Subcutaneous adipose tissue (tissue), 4 donors: ENCODE results near the gene ATP8B2. TPM values are rescaled to one million over a fixed set of nuclear protein-coding genes. Genes with fewer than 3 reads are reported as not detected.

Experiments used
- total RNA-seq, 4 donors: library from RNA; depleted of rRNA; stranded (reverse); fragments of >200 nt; gene quantifications; one replicate each; pipeline ENCODE4 v1.1.0, GENCODE V29; 2016
- TF ChIP-seq, protein P1 (sequence below): fragments of 450-650 bp; IDR thresholded peaks from one replicate; pipeline ENCODE4 v1.5.1; 2016; ENCODE audit warnings: low read depth, mild to moderate bottlenecking, control low read depth, antibody characterized with exemption, moderate library complexity

Gene ATP8B2
- total RNA-seq, 4 donors from 2014 or later: 39.6 to 46.5 (median 44.6) TPM

DNA sequence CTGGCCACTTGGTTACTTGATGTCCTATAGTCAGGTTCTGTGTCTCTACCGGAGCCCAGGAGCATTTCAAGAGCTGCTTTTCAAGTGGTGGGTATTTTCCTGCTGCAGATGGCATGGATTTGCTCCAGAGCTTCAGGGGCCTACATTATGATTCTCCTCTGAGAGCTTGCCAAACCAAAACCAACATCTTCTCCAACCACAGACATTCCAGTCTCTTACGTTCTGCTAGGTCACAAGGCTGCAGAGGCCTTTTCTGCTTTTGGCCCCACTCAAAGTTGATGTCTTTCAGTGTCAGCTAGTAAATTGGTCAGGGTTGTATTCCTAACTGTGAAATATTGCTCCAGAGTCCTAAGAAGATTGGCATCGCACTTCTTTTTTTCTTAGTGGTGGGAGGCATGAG, 19.2 kb upstream of the ATP8B2 start:
- TF ChIP-seq, protein P1, sequence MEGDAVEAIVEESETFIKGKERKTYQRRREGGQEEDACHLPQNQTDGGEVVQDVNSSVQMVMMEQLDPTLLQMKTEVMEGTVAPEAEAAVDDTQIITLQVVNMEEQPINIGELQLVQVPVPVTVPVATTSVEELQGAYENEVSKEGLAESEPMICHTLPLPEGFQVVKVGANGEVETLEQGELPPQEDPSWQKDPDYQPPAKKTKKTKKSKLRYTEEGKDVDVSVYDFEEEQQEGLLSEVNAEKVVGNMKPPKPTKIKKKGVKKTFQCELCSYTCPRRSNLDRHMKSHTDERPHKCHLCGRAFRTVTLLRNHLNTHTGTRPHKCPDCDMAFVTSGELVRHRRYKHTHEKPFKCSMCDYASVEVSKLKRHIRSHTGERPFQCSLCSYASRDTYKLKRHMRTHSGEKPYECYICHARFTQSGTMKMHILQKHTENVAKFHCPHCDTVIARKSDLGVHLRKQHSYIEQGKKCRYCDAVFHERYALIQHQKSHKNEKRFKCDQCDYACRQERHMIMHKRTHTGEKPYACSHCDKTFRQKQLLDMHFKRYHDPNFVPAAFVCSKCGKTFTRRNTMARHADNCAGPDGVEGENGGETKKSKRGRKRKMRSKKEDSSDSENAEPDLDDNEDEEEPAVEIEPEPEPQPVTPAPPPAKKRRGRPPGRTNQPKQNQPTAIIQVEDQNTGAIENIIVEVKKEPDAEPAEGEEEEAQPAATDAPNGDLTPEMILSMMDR: no peak

DNA sequence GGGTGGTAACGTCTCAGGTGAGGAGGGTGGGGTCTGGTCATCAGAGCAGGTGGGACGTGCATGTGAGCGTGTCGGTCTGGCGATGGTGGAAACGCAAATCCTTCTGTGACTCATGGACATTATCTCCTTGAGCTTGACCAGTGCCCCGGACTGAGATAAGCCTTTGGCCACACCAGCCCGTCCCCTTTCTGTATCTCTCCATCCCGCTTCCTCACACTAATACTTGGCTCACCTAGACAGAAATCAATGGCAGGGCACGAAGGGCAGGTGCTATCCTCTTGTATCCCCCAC, 12.3 kb upstream of the ATP8B2 start:
- TF ChIP-seq, protein P1: no peak

DNA sequence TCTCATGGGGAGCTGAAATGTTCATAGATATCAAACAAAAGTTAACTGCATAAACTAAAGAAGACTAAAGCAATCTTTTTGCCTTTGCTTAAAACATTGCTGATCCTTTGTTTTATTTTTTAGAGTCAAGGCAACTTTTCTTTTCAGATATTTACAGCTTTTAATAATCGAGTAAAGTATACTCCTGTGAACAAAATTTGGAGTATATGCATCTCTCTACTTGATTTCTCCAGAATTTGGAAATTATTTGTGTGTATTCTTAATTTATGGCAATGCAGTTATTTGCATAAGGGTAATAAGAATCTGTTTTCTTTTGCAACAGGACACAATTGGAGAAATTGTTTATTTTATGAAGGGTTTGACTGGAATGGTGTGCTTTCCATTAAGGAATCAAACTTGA, 8.6 kb upstream of the ATP8B2 start:
- TF ChIP-seq, protein P1: no peak

DNA sequence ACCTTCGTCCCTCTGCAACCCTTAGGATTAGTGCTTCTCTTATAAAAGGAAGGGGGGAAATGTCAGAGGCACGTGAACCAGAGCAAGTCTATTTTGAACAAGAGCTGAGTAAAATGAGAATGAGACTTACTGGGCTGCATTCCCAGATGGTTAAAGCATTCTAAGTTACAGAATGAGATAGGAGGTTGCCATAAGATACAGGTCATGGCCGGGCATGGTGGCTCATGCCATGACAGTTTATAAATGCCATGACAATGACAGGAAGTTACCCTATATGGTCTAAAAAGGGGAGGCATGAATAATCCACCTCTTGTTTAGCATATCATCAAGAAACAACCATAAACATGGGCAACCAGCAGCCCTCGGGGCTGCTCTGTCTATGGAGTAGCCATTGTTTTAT, 6.9 kb upstream of the ATP8B2 start:
- TF ChIP-seq, protein P1: no peak

DNA sequence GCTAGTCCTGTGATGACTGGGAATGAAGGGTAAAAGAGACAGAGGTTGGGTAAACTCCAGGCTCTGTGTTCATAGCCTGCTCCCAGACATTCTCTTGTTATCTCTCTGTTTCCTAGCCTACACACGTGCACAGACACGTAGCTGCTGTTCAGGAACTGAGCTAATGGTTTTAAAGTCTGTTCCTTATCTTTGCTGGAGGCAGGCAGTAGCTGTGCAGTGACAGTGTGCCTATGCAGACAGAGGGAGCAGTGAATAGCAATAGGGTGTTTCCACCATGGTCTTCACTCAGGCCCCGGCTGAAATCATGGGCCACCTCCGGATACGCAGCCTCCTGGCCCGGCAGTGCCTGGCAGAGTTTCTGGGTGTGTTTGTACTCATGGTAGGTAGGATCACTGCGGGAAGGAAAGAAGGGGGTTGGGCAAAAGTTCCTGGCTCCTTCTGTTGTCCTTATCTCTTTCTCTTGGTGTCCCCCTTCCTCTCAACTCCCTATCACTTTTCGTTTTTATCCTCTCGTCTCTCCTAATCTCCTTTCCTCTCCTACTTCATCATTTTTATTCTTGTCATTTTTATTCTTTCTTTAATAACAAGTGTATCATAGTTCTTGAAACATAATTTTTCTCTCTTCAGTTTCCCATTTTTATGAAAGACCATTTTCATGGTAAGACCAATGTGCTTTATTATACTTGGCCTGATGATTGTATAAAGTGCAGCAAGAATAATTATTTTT, 4.3 kb upstream of the ATP8B2 start, which contains the start of gene AQP10:
TSS of gene AQP10 (plus strand) at position 212 of the 727 bp plus-strand sequence. CDS start at position 275, 63 bp downstream.
- TF ChIP-seq, protein P1: no peak

DNA sequence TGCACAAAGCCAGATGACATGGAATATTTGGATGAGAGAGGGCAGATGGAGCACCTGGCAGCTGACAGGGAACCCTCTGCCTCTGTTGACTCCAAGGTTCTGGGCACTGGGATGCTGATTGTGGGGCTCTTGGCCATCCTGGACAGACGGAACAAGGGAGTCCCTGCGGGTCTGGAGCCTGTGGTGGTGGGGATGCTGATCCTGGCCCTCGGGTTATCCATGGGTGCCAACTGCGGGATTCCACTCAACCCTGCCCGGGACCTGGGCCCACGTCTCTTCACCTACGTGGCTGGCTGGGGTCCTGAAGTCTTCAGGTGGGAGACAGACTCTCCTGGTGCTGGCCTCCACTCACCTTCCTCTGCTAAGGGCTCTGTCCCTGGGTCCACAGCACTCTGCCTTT, 1.8 kb upstream of the ATP8B2 start:
- TF ChIP-seq, protein P1: no peak

DNA sequence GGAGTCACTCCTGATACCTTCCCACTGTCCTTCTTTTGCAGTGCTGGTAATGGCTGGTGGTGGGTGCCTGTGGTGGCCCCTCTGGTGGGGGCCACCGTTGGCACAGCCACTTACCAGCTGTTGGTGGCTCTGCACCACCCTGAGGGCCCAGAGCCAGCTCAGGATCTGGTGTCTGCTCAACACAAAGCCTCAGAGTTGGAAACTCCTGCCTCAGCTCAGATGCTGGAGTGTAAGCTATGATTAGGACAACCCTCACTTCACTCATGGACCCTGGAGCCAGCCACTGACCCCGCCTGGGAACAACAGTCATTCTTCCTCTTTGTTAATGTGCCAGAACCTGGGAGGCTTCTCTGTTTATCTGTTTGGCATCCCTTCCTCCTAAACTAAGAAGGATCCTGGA, 1.1 kb upstream of the ATP8B2 start:
- TF ChIP-seq, protein P1: no peak
